ENCODE measurements around the gene DOLK.

GRCh38 chr9:128928624-128929023, 18.8 kb downstream of the DOLK start:
- TF ChIP-seq CTCF (conservative IDR thresholded peaks at IDR 0.05; ENCODE audit: low read depth, low read length) (no peak), MAZ (IDR thresholded peaks at IDR 0.05; ENCODE audit: borderline replicate concordance, low read depth, low read length) (no peak), MAFK (IDR thresholded peaks at IDR 0.05; ENCODE audit: low read depth, low read length) (no peak), SMC3 (IDR thresholded peaks at IDR 0.05; ENCODE audit: low read depth, low read length) (no peak), FOS (IDR thresholded peaks at IDR 0.05; ENCODE audit: low read depth, low read length) (no peak), POLR2A (IDR thresholded peaks at IDR 0.05; ENCODE audit: low read depth, low read length) (no peak)

All from IMR-90 (cell line).